H54 (cell line): Measurements from ENCODE around the gene ODAD4.

ENCODE experiments used
- DNase-seq: peaks from one replicate; pipeline ENCODE4 v3.0.0; 2011; ENCODE audit warnings: low spot score, mixed read lengths; ENCODE audit not compliant: insufficient read length
- FAIRE-seq: peaks from 3 replicates; lab custom pipeline; 2011; peaks lifted over from hg19 to GRCh38; lab: Jason Lieb, UNC
- POLR2A ChIP-seq: IDR thresholded peaks from 2 replicates; pipeline ENCODE4 v1.6.1; 2011; ENCODE audit warnings: low read depth, mild to moderate bottlenecking, low read length

Gene ODAD4

GRCh38 chr17:41976142-41976768 lies 45.8 kb downstream of the ODAD4 start:
- no peak for TF ChIP-seq POLR2A
- no peak for FAIRE-seq
- no peak for DNase-seq

- no peak for DNase-seq
- no peak for FAIRE-seq
- no peak for TF ChIP-seq POLR2A
Observed at GRCh38 chr17:41977991-41978390, 47.6 kb downstream of the ODAD4 start.

GRCh38 chr17:41982026-41982760 lies 51.8 kb downstream of the ODAD4 start:
- FAIRE-seq (no peak), DNase-seq (no peak)
- no peak for TF ChIP-seq POLR2A

GRCh38 chr17:41984454-41984853 lies 54.0 kb downstream of the ODAD4 start:
- no peak for TF ChIP-seq POLR2A
- DNase-seq (no peak), FAIRE-seq (no peak)

- TF ChIP-seq POLR2A = no peak
- DNase-seq (no peak), FAIRE-seq (no peak)
Observed at GRCh38 chr17:41985919-41986318, 55.5 kb downstream of the ODAD4 start.

- DNase-seq (no peak), FAIRE-seq (no peak)
- no peak for TF ChIP-seq POLR2A
Observed at GRCh38 chr17:41986634-41987033, 56.2 kb downstream of the ODAD4 start.

- FAIRE-seq (no peak), DNase-seq (no peak)
- TF ChIP-seq POLR2A = no peak
Observed at GRCh38 chr17:41987642-41988041, 57.2 kb downstream of the ODAD4 start.

- DNase-seq (no peak), FAIRE-seq (no peak)
- TF ChIP-seq POLR2A = no peak
Observed at GRCh38 chr17:41988418-41988817, 58.0 kb downstream of the ODAD4 start.

GRCh38 chr17:41989702-41990419 lies 59.4 kb downstream of the ODAD4 start:
- DNase-seq (no peak), FAIRE-seq (no peak)
- no peak for TF ChIP-seq POLR2A

GRCh38 chr17:41992576-41992975 lies 62.2 kb downstream of the ODAD4 start:
- no peak for TF ChIP-seq POLR2A
- FAIRE-seq = no peak
- no peak for DNase-seq

GRCh38 chr17:41996855-41997164 lies 66.4 kb downstream of the ODAD4 start:
- no peak for TF ChIP-seq POLR2A
- DNase-seq = no peak
- no peak for FAIRE-seq

- no peak for TF ChIP-seq POLR2A
- FAIRE-seq (no peak), DNase-seq (no peak)
Observed at GRCh38 chr17:41998497-41998896, 68.1 kb downstream of the ODAD4 start.

- DNase-seq (no peak), FAIRE-seq (no peak)
- no peak for TF ChIP-seq POLR2A
Observed at GRCh38 chr17:42000413-42001133, 70.2 kb downstream of the ODAD4 start.

- FAIRE-seq (no peak), DNase-seq (no peak)
- no peak for TF ChIP-seq POLR2A
Observed at GRCh38 chr17:42001729-42002128, 71.3 kb downstream of the ODAD4 start.
